Breast epithelium (tissue), 4 donors: ENCODE results near the gene EPPIN. TPM values are rescaled to one million over a fixed set of nuclear protein-coding genes. Genes with fewer than 3 reads are reported as not detected.

Experiments
- DNase-seq, 2 donors: peaks; one replicate each; pipeline ENCODE4 v3.0.0-alpha.2; 2019; ENCODE audit warnings: low spot score in 2 of 2
- H3K27ac ChIP-seq, 2 donors: fragments of 200-600 bp; sonication (generic) in 1 of 2; one replicate each; pipeline ENCODE4 v1.5.1; 2016 to 2019; ENCODE audit warnings: mild to moderate bottlenecking in 1 of 2
- H3K27me3 ChIP-seq, 2 donors: fragments of 200-600 bp; sonication (generic) in 1 of 2; one replicate each; pipeline versions ENCODE4 v1.5.1 to v1.6.0; 2017 to 2019; ENCODE audit warnings: control low read depth in 1 of 2, mild to moderate bottlenecking in 1 of 2
- H3K36me3 ChIP-seq: fragments of 200-600 bp; one replicate; pipeline ENCODE4 v1.5.1; 2019
- H3K4me1 ChIP-seq, 2 donors: fragments of 200-600 bp; sonication (generic); one replicate each; pipeline ENCODE4 v1.5.1; 2016 to 2019; ENCODE audit warnings: control low read depth in 1 of 2
- H3K4me3 ChIP-seq, 3 donors: fragments of 200-600 bp; sonication (generic); 1 replicate in 2 of 3; 2 replicates in 1 of 3; pipeline ENCODE4 v1.5.1; 2016 to 2019; ENCODE audit warnings: mild to moderate bottlenecking in 3 of 3, moderate library complexity in 2 of 3
- H3K9me3 ChIP-seq, 2 donors: fragments of 200-600 bp; sonication (generic) in 1 of 2; one replicate each; pipeline ENCODE4 v1.5.1; 2016 to 2019; ENCODE audit warnings: control low read depth in 1 of 2
- CTCF ChIP-seq, 3 donors: fragments of 450-650 bp; IDR thresholded peaks; one replicate each; pipeline ENCODE4 v1.5.1; 2016 to 2017; ENCODE audit warnings: antibody characterized with exemption in 3 of 3, mild to moderate bottlenecking in 3 of 3, moderate library complexity in 3 of 3
- POLR2A ChIP-seq: fragments of 450-650 bp; IDR thresholded peaks from one replicate; pipeline ENCODE4 v1.6.1; 2016; ENCODE audit warnings: antibody characterized with exemption, mild to moderate bottlenecking, moderate library complexity
- POLR2AphosphoS5 ChIP-seq, 3 donors: sonication (generic); formaldehyde crosslinking; IDR thresholded peaks; one replicate each; pipeline ENCODE4 v1.6.1; 2017; ENCODE audit warnings: antibody characterized with exemption in 3 of 3
- intact Hi-C: fragments of 100-400 bp; cut with DNase I; formaldehyde crosslinking; loops from one replicate; pipeline ENCODE4 v1.15.1; 2023; ENCODE audit warnings: low total_unique reads
- total RNA-seq, 3 donors: library from RNA; depleted of rRNA; stranded (reverse); fragments of >200 nt; gene quantifications; one replicate each; pipeline ENCODE4 v1.1.0, GENCODE V29; 2016

EPPIN gene
- total RNA-seq, 3 donors from 2014 or later = not detected

- H3K27ac ChIP-seq = no peak overlapping the region
- H3K27me3 ChIP-seq = peaks cover 0 to 12% of the 10 kb centered on the region in 2 donors
- H3K4me1 ChIP-seq = no peaks in the 10 kb centered on the region
- TF ChIP-seq POLR2A = no peak
- TF ChIP-seq POLR2AphosphoS5 (IDR thresholded peaks at IDR 0.05) = no peak
- no peak for TF ChIP-seq CTCF (IDR thresholded peaks at IDR 0.05)
- DNase-seq = no peak
- H3K9me3 ChIP-seq = no peaks in the 10 kb centered on the region
- no peak overlapping the region for H3K4me3 ChIP-seq
- no peaks in the 10 kb centered on the region for H3K36me3 ChIP-seq
- intact Hi-C loops = no loop called here
Measured at GRCh38 chr20:45500022-45500421, 47.2 kb downstream of the EPPIN start.

GRCh38 chr20:45497971-45498494, 49.2 kb downstream of the EPPIN start:
- Histone ChIP-seq H3K4me3 (no peak overlapping the region), H3K4me1 (no peaks in the 10 kb centered on the region), H3K9me3 (no peaks in the 10 kb centered on the region), H3K27me3 (peaks cover 0 to 7% of the 10 kb centered on the region in 2 donors), H3K27ac (no peak overlapping the region), H3K36me3 (no peaks in the 10 kb centered on the region)
- intact Hi-C loops = no loop called here
- no peak for DNase-seq
- TF ChIP-seq CTCF (IDR thresholded peaks at IDR 0.05) = no peak
- no peak for TF ChIP-seq POLR2AphosphoS5 (IDR thresholded peaks at IDR 0.05)
- TF ChIP-seq POLR2A = no peak

- H3K9me3 ChIP-seq = no peaks in the 10 kb centered on the region
- peaks cover 0 to 7% of the 10 kb centered on the region in 2 donors for H3K27me3 ChIP-seq
- H3K27ac ChIP-seq = no peak overlapping the region
- no peaks in the 10 kb centered on the region for H3K4me1 ChIP-seq
- H3K4me3 ChIP-seq = no peak overlapping the region
- TF ChIP-seq POLR2A = no peak
- TF ChIP-seq CTCF (IDR thresholded peaks at IDR 0.05) = no peak
- TF ChIP-seq POLR2AphosphoS5 (IDR thresholded peaks at IDR 0.05) = no peak
- no peaks in the 10 kb centered on the region for H3K36me3 ChIP-seq
- DNase-seq = no peak
- intact Hi-C loops = no loop called here
Measured at GRCh38 chr20:45496166-45496565, 51.0 kb downstream of the EPPIN start.

- no peaks in the 10 kb centered on the region for H3K4me1 ChIP-seq
- H3K27ac ChIP-seq = no peak overlapping the region
- H3K36me3 ChIP-seq = no peaks in the 10 kb centered on the region
- TF ChIP-seq POLR2AphosphoS5 (IDR thresholded peaks at IDR 0.05) (no peak), CTCF (IDR thresholded peaks at IDR 0.05) (no peak), POLR2A (no peak)
- peaks cover 0 to 7% of the 10 kb centered on the region in 2 donors for H3K27me3 ChIP-seq
- no peak overlapping the region for H3K4me3 ChIP-seq
- DNase-seq = no peak
- H3K9me3 ChIP-seq = no peaks in the 10 kb centered on the region
- intact Hi-C loops = no loop called here
Measured at GRCh38 chr20:45495501-45495941, 51.7 kb downstream of the EPPIN start.

Other genes with a start within 250 kb of the EPPIN start
- gene RBPJL, start 240.6 kb downstream of the EPPIN start, total RNA-seq = not detected
- gene MATN4, start 239.1 kb downstream of the EPPIN start, total RNA-seq = 1 to 10 TPM in 1 of 3 donors, under 1 TPM in 1, not detected in 1; 0.33 to 1.6 TPM
- 100 to 1,000 TPM in 2 of 3 donors, 10 to 100 TPM in 1; 29.4 to 337 (median 121) TPM for gene SDC4, start 199.0 kb downstream of the EPPIN start, total RNA-seq
- 10 to 100 TPM; 30.8 to 56.3 (median 47.3) TPM for gene SYS1, start 184.2 kb downstream of the EPPIN start, total RNA-seq
- gene TP53TG5, start 169.1 kb downstream of the EPPIN start, total RNA-seq = 1 to 10 TPM in 1 of 3 donors, not detected in 2; 1.3 TPM
- gene DBNDD2, start 139.1 kb downstream of the EPPIN start, total RNA-seq = 10 to 100 TPM; 32.2 to 49.2 (median 44.5) TPM
- 100 to 1,000 TPM in 1 of 3 donors, 10 to 100 TPM in 2; 74.1 to 103 (median 76.7) TPM for gene PIGT, start 131.3 kb downstream of the EPPIN start, total RNA-seq
- gene WFDC2, start 77.6 kb downstream of the EPPIN start, total RNA-seq = 100 to 1,000 TPM in 1 of 3 donors, 10 to 100 TPM in 1, not detected in 1; 43.9 to 106 TPM
- not detected for gene SPINT3, start 31.8 kb downstream of the EPPIN start, total RNA-seq
- gene WFDC6, start 7.9 kb downstream of the EPPIN start, total RNA-seq = not detected
- not detected for gene WFDC8, start 31.9 kb upstream of the EPPIN start, total RNA-seq
- gene WFDC10A, start 82.3 kb upstream of the EPPIN start, total RNA-seq = not detected
- not detected for gene WFDC9, start 83.9 kb upstream of the EPPIN start, total RNA-seq
- not detected for gene WFDC11, start 122.8 kb upstream of the EPPIN start, total RNA-seq
- gene WFDC13, start 154.6 kb upstream of the EPPIN start, total RNA-seq = not detected
- gene WFDC10B, start 157.6 kb upstream of the EPPIN start, total RNA-seq = not detected
- gene SPINT4, start 174.9 kb upstream of the EPPIN start, total RNA-seq = not detected
- gene WFDC3, start 244.5 kb upstream of the EPPIN start, total RNA-seq = under 1 TPM in 1 of 3 donors, not detected in 2; 0.73 TPM
- 10 to 100 TPM; 20.8 to 33.8 (median 26.2) TPM for gene DNTTIP1, start 244.6 kb upstream of the EPPIN start, total RNA-seq